AG04449 (cell line): Measurements from ENCODE around the gene LRRIQ3.

ENCODE experiments used
- CTCF ChIA-PET: fragments of 350-600 bp; formaldehyde crosslinking; extraction: SDS; loops from one replicate; lab custom pipeline; 2021; ENCODE audit warnings: antibody characterized with exemption; lab: Yijun Ruan, JAX
- POLR2A ChIA-PET: fragments of 400-600, 350-600 bp; formaldehyde crosslinking; extraction: SDS; loops from one replicate; lab custom pipeline; 2020; ENCODE audit warnings: antibody characterized with exemption, inconsistent platforms; lab: Yijun Ruan, JAX
- DNase-seq: peaks from one replicate; pipeline ENCODE4 v3.0.0-alpha.2; 2010; ENCODE audit warnings: low read depth, low spot score
- H3K4me3 ChIP-seq: 2 replicates; pipeline ENCODE4 v1.5.1; 2011; ENCODE audit warnings: low read depth, mild to moderate bottlenecking, control low read depth, low read length
- CTCF ChIP-seq: IDR thresholded peaks from one replicate; pipeline ENCODE4 v1.5.1; 2011; ENCODE audit warnings: mild to moderate bottlenecking, moderate library complexity, low read length, control low read depth, inconsistent platforms; ENCODE audit not compliant: insufficient read depth; ENCODE audit errors: missing control alignments

The LRRIQ3 gene

GRCh38 chr1:74011736-74012135, 186.2 kb downstream of the LRRIQ3 start:
- POLR2A ChIA-PET: no interaction called here
- CTCF ChIA-PET: no interaction called here
- no peak for DNase-seq
- no peak overlapping the region for H3K4me3 ChIP-seq
- TF ChIP-seq CTCF: no peak

- CTCF ChIA-PET: interaction anchor here (1.1 kb wide), 1 partner anchor 11 kb away, joined by 3 read pairs; no protein-coding TSS in a partner anchor
- TF ChIP-seq CTCF: no peak
- no peak overlapping the region for H3K4me3 ChIP-seq
- no peak for DNase-seq
- POLR2A ChIA-PET: no interaction called here
Measured at GRCh38 chr1:74010206-74010605, 187.8 kb downstream of the LRRIQ3 start.

GRCh38 chr1:74005533-74005932, 192.4 kb downstream of the LRRIQ3 start:
- DNase-seq: no peak
- TF ChIP-seq CTCF: no peak
- ChIA-PET CTCF (no interaction called here), POLR2A (no interaction called here)
- no peak overlapping the region for H3K4me3 ChIP-seq

- TF ChIP-seq CTCF: no peak
- no peak overlapping the region for H3K4me3 ChIP-seq
- no peak for DNase-seq
- POLR2A ChIA-PET: no interaction called here
- CTCF ChIA-PET: interaction anchor here (0.7 kb wide), 1 partner anchor 11 kb away, joined by 3 read pairs; no protein-coding TSS in a partner anchor
Measured at GRCh38 chr1:74003806-74004205, 194.2 kb downstream of the LRRIQ3 start.

GRCh38 chr1:73998348-73998959, 199.5 kb downstream of the LRRIQ3 start:
- ChIA-PET CTCF (interaction anchor here (0.7 to 1.4 kb wide), 4 partner anchors 11 to 323 kb away, joined by 3 to 7 read pairs (median 4); no protein-coding TSS in a partner anchor), POLR2A (no interaction called here)
- no peak for TF ChIP-seq CTCF
- H3K4me3 ChIP-seq: no peak overlapping the region
- peak; percentile 3 for DNase-seq

GRCh38 chr1:73980324-73981040, 217.5 kb downstream of the LRRIQ3 start:
- DNase-seq: no peak
- CTCF ChIA-PET: no interaction called here
- no peak overlapping the region for H3K4me3 ChIP-seq
- POLR2A ChIA-PET: no interaction called here
- no peak for TF ChIP-seq CTCF
